K562 (cell line): ENCODE results near the gene ST3GAL3. TPM values are rescaled to one million over a fixed set of nuclear protein-coding genes. Genes with fewer than 3 reads are reported as not detected.

Experiments
- ATAC-seq: fragments of 200-7000 bp; cut with Tn5 transposase; 3 replicates; pipeline ENCODE4 v1.9.1; 2020; ENCODE audit warnings: moderate library complexity
- BruUV-seq: library from RNA; stranded (reverse); fragments of 400-500 nt; replicated peaks from 2 replicates; lab custom pipeline; 2021; lab: Mats Ljungman, UMichigan
- CTCF ChIA-PET: fragments of 300-600 bp; formaldehyde crosslinking; extraction: SDS; loops from one replicate; lab custom pipeline; 2021; ENCODE audit warnings: low intra/inter-chr PET ratio; lab: Yijun Ruan, JAX
- POLR2A ChIA-PET: fragments of 300-600, 350-650 bp; sonication (Branson Sonifier 250); formaldehyde crosslinking; extraction: SDS; loops from one replicate; lab custom pipeline; 2021; ENCODE audit warnings: antibody characterized with exemption, inconsistent platforms; lab: Yijun Ruan, JAX
- DNase-seq, 4 experiments: peaks; one replicate each; pipeline versions ENCODE4 v3.0.0 to v3.0.0-alpha.2; 2011 to 2018; ENCODE audit warnings: low spot score in 3 of 4, mixed read lengths in 3 of 4; ENCODE audit errors: extremely low read depth in 1 of 4
- FAIRE-seq: peaks from 2 replicates; lab custom pipeline; 2011; peaks lifted over from hg19 to GRCh38; lab: Jason Lieb, UNC
- H2AFZ ChIP-seq: 2 replicates; pipeline ENCODE4 v1.6.0; 2011; ENCODE audit warnings: low read depth, low read length, control low read depth, inconsistent platforms
- H3K27ac ChIP-seq: fragments of 200-600 bp; 3 replicates; pipeline ENCODE4 v1.8.0; 2011; ENCODE audit warnings: low read depth, mild to moderate bottlenecking, control low read depth, inconsistent platforms, low read length, moderate library complexity, mixed read lengths; ENCODE audit errors: extremely low read depth
- H3K27me3 ChIP-seq, 2 experiments: fragments of 300-600 bp in 1 of 2; 2 replicates in 1 of 2; 3 replicates in 1 of 2; pipeline versions ENCODE4 v1.6.0 to v1.8.0; 2011; ENCODE audit warnings: inconsistent platforms in 2 of 2, low read length in 2 of 2, mild to moderate bottlenecking in 1 of 2, mixed read lengths in 1 of 2, moderate library complexity in 1 of 2; ENCODE audit not compliant: control insufficient read depth in 2 of 2, insufficient read depth in 2 of 2
- H3K36me3 ChIP-seq: fragments of 300-600 bp; 3 replicates; pipeline ENCODE4 v1.8.0; 2011; ENCODE audit warnings: mild to moderate bottlenecking, low read length, inconsistent platforms; ENCODE audit not compliant: control insufficient read depth, insufficient read depth
- H3K4me1 ChIP-seq, 2 experiments: fragments of 200-600 bp in 1 of 2; replicated peaks in 1 of 2; 2 replicates in 1 of 2; 3 replicates in 1 of 2; pipeline versions ENCODE4 v1.5.1 to v1.8.0; 2011; ENCODE audit warnings: inconsistent platforms in 2 of 2, low read length in 2 of 2, mild to moderate bottlenecking in 1 of 2, mixed read lengths in 1 of 2, moderate library complexity in 1 of 2; ENCODE audit not compliant: control insufficient read depth in 2 of 2, insufficient read depth in 2 of 2
- H3K4me2 ChIP-seq: 2 replicates; pipeline ENCODE4 v1.6.1; 2011; ENCODE audit warnings: low read length, control low read depth, inconsistent platforms, mixed read lengths; ENCODE audit not compliant: insufficient read depth
- H3K4me3 ChIP-seq: fragments of 200-600 bp; sonication (generic), shearing (Covaris generic); 2 replicates; pipeline ENCODE4 v1.5.1; 2016; ENCODE audit warnings: control low read depth, inconsistent platforms
- H3K79me2 ChIP-seq: fragments of 200-600 bp; 3 replicates; pipeline ENCODE4 v1.8.0; 2011; ENCODE audit warnings: low read length, inconsistent platforms; ENCODE audit not compliant: control insufficient read depth, insufficient read depth
- H3K9ac ChIP-seq, 2 experiments: 2 replicates each; pipeline versions ENCODE4 v1.6.0 to v1.6.1; 2011; ENCODE audit warnings: low read depth in 2 of 2, low read length in 2 of 2, control low read depth in 1 of 2, inconsistent platforms in 1 of 2, mild to moderate bottlenecking in 1 of 2, mixed read lengths in 1 of 2; ENCODE audit not compliant: insufficient read depth in 1 of 2
- H3K9me1 ChIP-seq: one replicate; pipeline ENCODE4 v1.6.0; 2011; ENCODE audit warnings: inconsistent platforms, mild to moderate bottlenecking, low read length, moderate library complexity; ENCODE audit not compliant: control insufficient read depth, insufficient read depth
- H3K9me3 ChIP-seq: replicated peaks from 2 replicates; pipeline ENCODE4 v1.5.1; 2011; ENCODE audit warnings: low read depth, low read length, inconsistent platforms; ENCODE audit not compliant: control insufficient read depth, insufficient read depth
- H4K20me1 ChIP-seq: replicated peaks from 2 replicates; pipeline ENCODE4 v1.6.1; 2011; ENCODE audit warnings: low read length, inconsistent platforms, mixed read lengths; ENCODE audit not compliant: control insufficient read depth, insufficient read depth
- ARHGAP35 ChIP-seq: fragments of 450-650 bp; IDR thresholded peaks from 2 replicates; pipeline ENCODE4 v1.6.1; 2018; ENCODE audit not compliant: partially characterized antibody
- DACH1 ChIP-seq: fragments of 450-650 bp; IDR thresholded peaks from 2 replicates; pipeline ENCODE4 v1.6.1; 2018; ENCODE audit not compliant: partially characterized antibody
- DIDO1 ChIP-seq: fragments of 450-650 bp; IDR thresholded peaks from 2 replicates; pipeline ENCODE4 v1.6.1; 2016; ENCODE audit warnings: low read depth, missing biosample characterization, missing genetic modification characterization
- ETV1 ChIP-seq: fragments of 450-650 bp; conservative IDR thresholded peaks from 2 replicates; pipeline ENCODE4 v1.6.1; 2016; ENCODE audit warnings: missing genetic modification characterization, control low read depth, low read depth, missing compliant biosample characterization
- FOS ChIP-seq: IDR thresholded peaks from 3 replicates; pipeline ENCODE4 v1.6.1; 2011; ENCODE audit not compliant: insufficient read length; ENCODE audit errors: extremely low read depth
- KAT7 ChIP-seq: sonication (generic); formaldehyde crosslinking; IDR thresholded peaks from 2 replicates; pipeline ENCODE4 v1.8.0; 2022; ENCODE audit warnings: missing genetic modification reagents, mild to moderate bottlenecking, borderline replicate concordance
- NR2C1 ChIP-seq, 2 experiments: fragments of 450-650 bp; IDR thresholded peaks; 2 replicates each; pipeline ENCODE4 v1.6.1; 2017; ENCODE audit warnings: mild to moderate bottlenecking in 2 of 2, antibody characterized with exemption in 1 of 2, inconsistent platforms in 1 of 2, missing compliant biosample characterization in 1 of 2, missing genetic modification characterization in 1 of 2
- NR2C2 ChIP-seq, 2 experiments: fragments of 200-800 bp in 1 of 2; sonication (Bioruptor generic) in 1 of 2; sonication (generic) in 1 of 2; formaldehyde crosslinking in 1 of 2; IDR thresholded peaks; 2 replicates each; pipeline versions ENCODE4 v1.6.1 to v1.8.0; 2016 to 2022; ENCODE audit warnings: mild to moderate bottlenecking in 1 of 2, missing compliant biosample characterization in 1 of 2, missing genetic modification characterization in 1 of 2, missing genetic modification reagents in 1 of 2
- SNRNP70 ChIP-seq: fragments of 200-400 bp; formaldehyde crosslinking; optimal IDR thresholded peaks from 2 replicates; pipeline ENCODE3; 2017; ENCODE audit warnings: low read depth, low read length
- SRSF7 ChIP-seq: fragments of 200-400 bp; formaldehyde crosslinking; optimal IDR thresholded peaks from 2 replicates; pipeline ENCODE3; 2017; ENCODE audit warnings: mild to moderate bottlenecking, low read depth, low read length
- ZFP36 ChIP-seq: fragments of 150-350 bp; IDR thresholded peaks from 2 replicates; pipeline ENCODE4 v1.6.1; 2018; ENCODE audit warnings: low read length, low read depth; ENCODE audit not compliant: partially characterized antibody
- ZNF561 ChIP-seq: fragments of 450-650 bp; formaldehyde crosslinking; conservative IDR thresholded peaks from 2 replicates; pipeline ENCODE4 v1.4.0; 2020; ENCODE audit warnings: mild to moderate bottlenecking, moderate library complexity
- ZNF766 ChIP-seq: fragments of 200-800 bp; sonication (Bioruptor generic); conservative IDR thresholded peaks from 2 replicates; pipeline ENCODE4 v1.6.1; 2016; ENCODE audit warnings: missing genetic modification characterization, missing compliant biosample characterization
- ZNF778 ChIP-seq: fragments of 450-650 bp; formaldehyde crosslinking; IDR thresholded peaks from 2 replicates; pipeline ENCODE4 v1.4.0; 2020; ENCODE audit warnings: mild to moderate bottlenecking, moderate library complexity
- WGBS: fragments of 100-300 bp; shearing (Covaris generic); methylation state at CpG from one replicate; pipeline ENCODE4 v1.1.6; 2016; ENCODE audit warnings: low coverage, mixed read lengths; ENCODE audit not compliant: insufficient coverage; ENCODE audit errors: missing lambda C conversion rate; 5-methylcytosine and 5-hydroxymethylcytosine counted together
- in situ Hi-C: fragments of 300-500 bp; cut with MboI; formaldehyde crosslinking; loops from 4 replicates; pipeline ENCODE4 v1.15.0; 2018; ENCODE audit warnings: inconsistent platforms, mixed read lengths
- intact Hi-C: fragments of 100-400 bp; cut with micrococcal nuclease; formaldehyde crosslinking; loops from 2 replicates; pipeline ENCODE4 v1.14.2; 2022
- polyA plus RNA-seq, 8 experiments: library from polyadenylated mRNA; depleted of rRNA in 4 of 8; stranded (reverse) in 5 of 8; unstranded in 3 of 8; fragments of >200 nt; fragmentation: Nextera tagmentation in 2 of 8; fragmentation: Illumina TruSeq in 1 of 8; extraction: Ambion mirVana in 2 of 8; extraction: Trizol in 1 of 8; gene quantifications; 2 replicates each; pipeline versions ENCODE4 v1.2.1 to v1.2.3, GENCODE V29; 2011 to 2014; ENCODE audit warnings: inconsistent platforms in 1 of 8, missing spikeins in 1 of 8
- total RNA-seq, 7 experiments: library from RNA; depleted of rRNA in 6 of 7; stranded (reverse); fragments of >200 nt in 6 of 7; fragmentation: Illumina TruSeq in 2 of 7; extraction: Trizol in 2 of 7; gene quantifications; 2 replicates each; pipeline versions ENCODE4 v1.2.1 to v1.2.3, GENCODE V29; 2011 to 2021; ENCODE audit warnings: low replicate concordance in 1 of 7
- TF ChIP-seq, protein P1 (sequence below): fragments of 450-650 bp; conservative IDR thresholded peaks from 2 replicates; pipeline ENCODE4 v1.6.1; 2016; ENCODE audit warnings: missing genetic modification characterization, low read depth, mild to moderate bottlenecking, missing compliant biosample characterization, moderate library complexity
- TF ChIP-seq, protein P2 (sequence below), 2 experiments: fragments of 450-650 bp in 1 of 2; sonication (generic) in 1 of 2; formaldehyde crosslinking in 1 of 2; IDR thresholded peaks in 1 of 2; conservative IDR thresholded peaks in 1 of 2; 2 replicates each; pipeline versions ENCODE4 v1.6.1 to v1.8.1; 2016 to 2023; ENCODE audit warnings: mild to moderate bottlenecking in 2 of 2, moderate library complexity in 2 of 2, inconsistent platforms in 1 of 2, missing genetic modification reagents in 1 of 2
- TF ChIP-seq, protein P3 (sequence below): fragments of 450-650 bp; IDR thresholded peaks from 2 replicates; pipeline ENCODE4 v1.6.1; 2017; ENCODE audit warnings: antibody characterized with exemption

The ST3GAL3 gene
- total and polyA plus RNA-seq, 9 of the 15 experiments (the other 6 are each of a cell fraction or from before 2014, with no cell fraction given), result 1.2 to 18.9 (median 11.0) TPM

DNA sequence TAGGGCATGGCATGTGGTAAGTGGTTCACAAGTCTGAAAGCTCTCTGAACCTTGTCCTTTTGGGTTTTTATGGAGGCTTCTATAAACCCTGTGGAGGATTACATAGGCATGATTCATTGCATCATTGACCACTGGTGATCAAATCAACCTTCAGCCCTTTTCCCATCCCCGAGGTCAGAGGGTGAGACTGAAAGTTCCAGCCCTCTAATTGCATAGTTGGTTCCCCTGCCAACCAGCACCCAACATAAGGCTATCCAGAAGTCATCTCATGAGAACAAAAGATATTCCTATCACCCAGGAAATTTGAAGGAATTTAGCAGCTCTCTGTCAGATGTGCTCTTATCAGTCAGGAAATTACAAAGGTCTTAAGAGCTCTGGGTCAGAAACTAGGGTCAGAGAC, 136.8 kb downstream of the ST3GAL3 start:
- no peak overlapping the region for H3K9ac ChIP-seq
- H3K9me1 ChIP-seq, result no peaks in the 10 kb centered on the region
- no peak overlapping the region for H3K27ac ChIP-seq
- FAIRE-seq (no peak), DNase-seq (no peak), ATAC-seq (no peak)
- no peak overlapping the region for H3K4me3 ChIP-seq
- CTCF ChIA-PET, result interaction anchor here (0.6 kb wide), 1 partner anchor 127 kb away, joined by 3 read pairs; no protein-coding TSS in a partner anchor
- H4K20me1 ChIP-seq, result no peaks in the 10 kb centered on the region
- BruUV-seq, result no TSS peak
- 0 out of 2 replicates have a peak, but pooled peaks cover 3% of the 10 kb centered on the region for H3K9me3 ChIP-seq
- intact Hi-C loops (no loop called here), in situ Hi-C loops (no loop called here)
- no peak overlapping the region for H3K4me2 ChIP-seq
- WGBS, result 67% methylated on average over 1 of the region's 1 CpG
- no peaks in the 10 kb centered on the region for H3K4me1 ChIP-seq
- no peaks in the 10 kb centered on the region for H3K27me3 ChIP-seq
- no peak overlapping the region for H2AFZ ChIP-seq
- H3K36me3 ChIP-seq, result peaks cover 15% of the 10 kb centered on the region; the same call in 2 of the 3 replicates
- H3K79me2 ChIP-seq, result no peaks in the 10 kb centered on the region
- POLR2A ChIA-PET, result interaction anchor here (1.4 kb wide), 1 partner anchor 18 kb away, joined by 4 read pairs; no protein-coding TSS in a partner anchor
- TF ChIP-seq ZNF766 (CRISPR knock-in tag), result no peak
- TF ChIP-seq ETV1, result no peak
- no peak for TF ChIP-seq ARHGAP35
- TF ChIP-seq DIDO1 (tag), result no peak
- TF ChIP-seq KAT7 (CRISPR knock-in tag), result no peak
- TF ChIP-seq ZNF561 (CRISPR knock-in tag), result no peak
- TF ChIP-seq, protein P1, sequence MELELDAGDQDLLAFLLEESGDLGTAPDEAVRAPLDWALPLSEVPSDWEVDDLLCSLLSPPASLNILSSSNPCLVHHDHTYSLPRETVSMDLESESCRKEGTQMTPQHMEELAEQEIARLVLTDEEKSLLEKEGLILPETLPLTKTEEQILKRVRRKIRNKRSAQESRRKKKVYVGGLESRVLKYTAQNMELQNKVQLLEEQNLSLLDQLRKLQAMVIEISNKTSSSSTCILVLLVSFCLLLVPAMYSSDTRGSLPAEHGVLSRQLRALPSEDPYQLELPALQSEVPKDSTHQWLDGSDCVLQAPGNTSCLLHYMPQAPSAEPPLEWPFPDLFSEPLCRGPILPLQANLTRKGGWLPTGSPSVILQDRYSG (tag), result no peak
- TF ChIP-seq SNRNP70, result no peak
- no peak for TF ChIP-seq NR2C1 (IDR thresholded peaks at IDR 0.05)
- TF ChIP-seq NR2C1 (tag; IDR thresholded peaks at IDR 0.05), result peak; percentile 42; the same call in 1 of the 2 replicates
- TF ChIP-seq FOS, result no peak
- no peak for TF ChIP-seq SRSF7
- TF ChIP-seq DACH1, result no peak
- no peak for TF ChIP-seq ZNF778
- no peak for TF ChIP-seq ZFP36
- TF ChIP-seq NR2C2 (CRISPR knock-in tag; IDR thresholded peaks at IDR 0.05), result no peak
- 0 out of 2 replicates have a peak, but pooled peaks have one; percentile 15 for TF ChIP-seq NR2C2 (tag; IDR thresholded peaks at IDR 0.05)
- TF ChIP-seq, protein P2, sequence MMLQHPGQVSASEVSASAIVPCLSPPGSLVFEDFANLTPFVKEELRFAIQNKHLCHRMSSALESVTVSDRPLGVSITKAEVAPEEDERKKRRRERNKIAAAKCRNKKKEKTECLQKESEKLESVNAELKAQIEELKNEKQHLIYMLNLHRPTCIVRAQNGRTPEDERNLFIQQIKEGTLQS (IDR thresholded peaks at IDR 0.05), result 0 out of 2 replicates have a peak, but pooled peaks have one; percentile 26
- TF ChIP-seq, protein P2 (CRISPR knock-in tag; conservative IDR thresholded peaks at IDR 0.05), result no peak
- TF ChIP-seq, protein P3, sequence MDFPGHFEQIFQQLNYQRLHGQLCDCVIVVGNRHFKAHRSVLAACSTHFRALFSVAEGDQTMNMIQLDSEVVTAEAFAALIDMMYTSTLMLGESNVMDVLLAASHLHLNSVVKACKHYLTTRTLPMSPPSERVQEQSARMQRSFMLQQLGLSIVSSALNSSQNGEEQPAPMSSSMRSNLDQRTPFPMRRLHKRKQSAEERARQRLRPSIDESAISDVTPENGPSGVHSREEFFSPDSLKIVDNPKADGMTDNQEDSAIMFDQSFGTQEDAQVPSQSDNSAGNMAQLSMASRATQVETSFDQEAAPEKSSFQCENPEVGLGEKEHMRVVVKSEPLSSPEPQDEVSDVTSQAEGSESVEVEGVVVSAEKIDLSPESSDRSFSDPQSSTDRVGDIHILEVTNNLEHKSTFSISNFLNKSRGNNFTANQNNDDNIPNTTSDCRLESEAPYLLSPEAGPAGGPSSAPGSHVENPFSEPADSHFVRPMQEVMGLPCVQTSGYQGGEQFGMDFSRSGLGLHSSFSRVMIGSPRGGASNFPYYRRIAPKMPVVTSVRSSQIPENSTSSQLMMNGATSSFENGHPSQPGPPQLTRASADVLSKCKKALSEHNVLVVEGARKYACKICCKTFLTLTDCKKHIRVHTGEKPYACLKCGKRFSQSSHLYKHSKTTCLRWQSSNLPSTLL, result no peak
